ENCODE measurements around the gene FOXL2NB. TPM values are rescaled to one million over a fixed set of nuclear protein-coding genes. Genes with fewer than 3 reads are reported as not detected.
A peak's percentile ranks its signal among the peaks of the same experiment; 100 is the strongest.

The FOXL2NB gene
- total RNA-seq, 1 experiment from 2014 or later = 0.31 TPM

- Histone ChIP-seq H3K4me2 (ENCODE audit: insufficient read depth, insufficient read length, low read length) (peak overlapping the region; percentile 84), H3K56ac (ENCODE audit: insufficient read length, low read depth, low read length) (no peak overlapping the region), H3K9ac (ENCODE audit: extremely low read depth, insufficient read length, low read length) (no peak overlapping the region), H2BK20ac (ENCODE audit: low read depth, low read length, poor library complexity, severe bottlenecking) (no peak overlapping the region), H3K4ac (ENCODE audit: low read depth, low read length) (no peak overlapping the region), H3K23me2 (ENCODE audit: insufficient read length, low read depth, low read length, poor library complexity, severe bottlenecking) (peaks cover 21% of the 10 kb centered on the region), H3K79me2 (ENCODE audit: insufficient read depth, low read length) (no peaks in the 10 kb centered on the region), H2BK120ac (ENCODE audit: low read depth, low read length, poor library complexity, severe bottlenecking) (no peak overlapping the region), H3T11ph (ENCODE audit: low read length) (no peak overlapping the region), H4K8ac (replicated peaks; ENCODE audit: insufficient read length, low read depth, low read length) (no peak overlapping the region), H3K18ac (ENCODE audit: insufficient read length, low read depth, low read length) (no peak overlapping the region), H3K79me1 (ENCODE audit: insufficient read depth, low read depth, low read length, poor library complexity, severe bottlenecking) (no peaks in the 10 kb centered on the region), H2AFZ (ENCODE audit: low read length) (no peak overlapping the region), H3K27ac (ENCODE audit: insufficient read length, low read depth, low read length) (no peak overlapping the region), H3K27me3 (ENCODE audit: insufficient read depth, low read length) (peaks cover 66% of the 10 kb centered on the region), H4K5ac (ENCODE audit: insufficient read length, low read depth, low read length) (no peak overlapping the region), H2BK15ac (ENCODE audit: low read depth, low read length) (no peak overlapping the region), H3K9me3 (ENCODE audit: control insufficient read depth, low read depth, low read length) (no peaks in the 10 kb centered on the region), H3K14ac (ENCODE audit: insufficient read depth, low read length) (no peak overlapping the region), H3K4me1 (ENCODE audit: insufficient read depth, low read length) (peaks cover 2% of the 10 kb centered on the region; the same call in 1 of the 2 replicates), H2BK5ac (ENCODE audit: insufficient read length, low read length) (no peak overlapping the region), H4K91ac (ENCODE audit: insufficient read length, low read depth, low read length) (no peak overlapping the region), H4K20me1 (ENCODE audit: control insufficient read depth, insufficient read depth, insufficient read length) (no peaks in the 10 kb centered on the region), H3K23ac (ENCODE audit: insufficient read length, low read depth, low read length) (no peak overlapping the region), H2AK5ac (ENCODE audit: insufficient read length, low read length) (no peak overlapping the region), H2BK12ac (ENCODE audit: insufficient read length, low read depth, low read length) (no peak overlapping the region)
- Mint-ChIP-seq H3K4me1 (peaks cover 28 to 43% of the 10 kb centered on the region in 2 experiments), H3K27ac (no peak overlapping the region), H3K4me3 (peak overlapping the region; percentile 13 to 81; a peak in 4 of 5 replicates), H3K36me3 (ENCODE audit: insufficient read depth in 1 of 3, low read depth in 3 of 3) (no peaks in the 10 kb centered on the region), H3K27me3 (ENCODE audit: low read depth) (peaks cover 97% of the 10 kb centered on the region), H3K9me3 (peaks cover 4% of the 10 kb centered on the region in 2 experiments; a peak in 4 of 5 replicates)
- DNase-seq = peak; percentile 61
- no peak for TF ChIP-seq CTCF (conservative IDR thresholded peaks at IDR 0.05)
- WGBS (ENCODE audit: extremely low coverage, insufficient read length, low lambda C conversion rate) = no CpG with 5 or more reads among the region's 48 CpGs
These were observed 8.8 kb upstream of the FOXL2NB start for GRCh38 chr3:138938056-138938876.
